RWPE2 (cell line): ENCODE data around the gene ADPRH.

ENCODE experiments used
- ATAC-seq: fragments of 200-7000 bp; cut with Tn5 transposase; 3 replicates; pipeline ENCODE4 v1.9.1; 2021; ENCODE audit warnings: low read depth
- DNase-seq: peaks from one replicate; pipeline ENCODE4 v3.0.0-alpha.2; 2020; ENCODE audit warnings: low spot score
- H3K27ac ChIP-seq: fragments of 450-650 bp; 2 replicates; pipeline ENCODE4 v1.5.1; 2017; ENCODE audit warnings: mild to moderate bottlenecking; ENCODE audit not compliant: poor library complexity, severe bottlenecking
- H3K27me3 ChIP-seq: fragments of 250-450 bp; sonication (Bioruptor Pico); 2 replicates; pipeline ENCODE4 v1.5.1; 2021; ENCODE audit warnings: mild to moderate bottlenecking, moderate library complexity; ENCODE audit not compliant: insufficient read depth, poor library complexity, severe bottlenecking
- H3K36me3 ChIP-seq: fragments of 250-450 bp; sonication (Bioruptor Pico); 2 replicates; pipeline ENCODE4 v1.5.1; 2020; ENCODE audit warnings: low read depth, mild to moderate bottlenecking, moderate library complexity
- H3K4me1 ChIP-seq: fragments of 250-450 bp; sonication (Bioruptor Pico); 2 replicates; pipeline ENCODE4 v1.5.1; 2021; ENCODE audit warnings: mild to moderate bottlenecking, moderate library complexity; ENCODE audit not compliant: insufficient read depth, poor library complexity, severe bottlenecking
- H3K4me3 ChIP-seq: fragments of 250-450 bp; sonication (Bioruptor Pico); 2 replicates; pipeline ENCODE4 v1.5.1; 2021; ENCODE audit warnings: mild to moderate bottlenecking, moderate library complexity; ENCODE audit not compliant: severe bottlenecking
- H3K9me3 ChIP-seq: fragments of 250-450 bp; sonication (Bioruptor Pico); 2 replicates; pipeline ENCODE4 v1.5.1; 2021; ENCODE audit warnings: mild to moderate bottlenecking, moderate library complexity; ENCODE audit not compliant: severe bottlenecking
- TF ChIP-seq, protein P1 (sequence below): fragments of 450-650 bp; IDR thresholded peaks from one replicate; pipeline ENCODE4 v1.5.1; 2017; ENCODE audit warnings: mild to moderate bottlenecking, moderate library complexity; ENCODE audit not compliant: poor library complexity, severe bottlenecking

The ADPRH gene

DNA sequence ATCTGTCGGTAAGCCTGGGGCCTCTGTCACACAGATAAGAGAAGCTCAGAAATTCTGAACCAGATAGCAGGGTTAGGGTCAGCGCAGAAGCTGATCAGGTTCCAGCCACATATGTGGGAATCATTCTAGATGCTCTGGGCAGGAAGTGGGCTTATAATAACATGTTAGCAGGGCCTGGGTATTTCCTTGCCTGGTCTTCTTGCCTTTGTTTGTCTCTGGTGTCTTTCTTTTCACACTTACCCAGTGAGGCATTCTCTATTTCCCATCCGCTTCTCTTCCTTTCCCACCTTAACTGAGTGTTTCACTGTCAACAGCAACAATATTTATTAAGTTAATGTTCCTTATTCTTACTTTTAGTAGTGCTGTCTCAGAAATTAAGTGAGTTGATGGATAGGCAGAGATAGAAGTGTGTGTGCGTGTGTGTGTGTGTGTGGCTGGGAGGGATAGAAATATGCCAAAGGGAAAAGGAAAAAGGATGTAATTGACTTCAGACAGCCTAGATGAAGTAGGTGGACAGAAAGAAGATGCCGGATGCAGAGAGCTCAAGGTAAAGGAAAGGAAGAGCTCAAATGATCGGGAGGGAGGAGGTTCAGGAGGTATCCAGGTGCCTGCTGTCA is 20.4 kb downstream of the ADPRH start:
- H3K9me3 ChIP-seq = no peaks in the 10 kb centered on the region
- DNase-seq (no peak), ATAC-seq (no peak)
- TF ChIP-seq, protein P1, sequence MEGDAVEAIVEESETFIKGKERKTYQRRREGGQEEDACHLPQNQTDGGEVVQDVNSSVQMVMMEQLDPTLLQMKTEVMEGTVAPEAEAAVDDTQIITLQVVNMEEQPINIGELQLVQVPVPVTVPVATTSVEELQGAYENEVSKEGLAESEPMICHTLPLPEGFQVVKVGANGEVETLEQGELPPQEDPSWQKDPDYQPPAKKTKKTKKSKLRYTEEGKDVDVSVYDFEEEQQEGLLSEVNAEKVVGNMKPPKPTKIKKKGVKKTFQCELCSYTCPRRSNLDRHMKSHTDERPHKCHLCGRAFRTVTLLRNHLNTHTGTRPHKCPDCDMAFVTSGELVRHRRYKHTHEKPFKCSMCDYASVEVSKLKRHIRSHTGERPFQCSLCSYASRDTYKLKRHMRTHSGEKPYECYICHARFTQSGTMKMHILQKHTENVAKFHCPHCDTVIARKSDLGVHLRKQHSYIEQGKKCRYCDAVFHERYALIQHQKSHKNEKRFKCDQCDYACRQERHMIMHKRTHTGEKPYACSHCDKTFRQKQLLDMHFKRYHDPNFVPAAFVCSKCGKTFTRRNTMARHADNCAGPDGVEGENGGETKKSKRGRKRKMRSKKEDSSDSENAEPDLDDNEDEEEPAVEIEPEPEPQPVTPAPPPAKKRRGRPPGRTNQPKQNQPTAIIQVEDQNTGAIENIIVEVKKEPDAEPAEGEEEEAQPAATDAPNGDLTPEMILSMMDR = no peak
- H3K27me3 ChIP-seq = no peaks in the 10 kb centered on the region
- no peak overlapping the region for H3K4me3 ChIP-seq
- H3K4me1 ChIP-seq = no peaks in the 10 kb centered on the region
- no peak overlapping the region for H3K27ac ChIP-seq
- H3K36me3 ChIP-seq = no peaks in the 10 kb centered on the region

GRCh38 chr3:119600732-119601131 is 21.4 kb downstream of the ADPRH start:
- no peak overlapping the region for H3K4me3 ChIP-seq
- H3K27me3 ChIP-seq = no peaks in the 10 kb centered on the region
- H3K9me3 ChIP-seq = no peaks in the 10 kb centered on the region
- no peaks in the 10 kb centered on the region for H3K36me3 ChIP-seq
- no peak overlapping the region for H3K27ac ChIP-seq
- no peaks in the 10 kb centered on the region for H3K4me1 ChIP-seq
- TF ChIP-seq, protein P1 = no peak
- DNase-seq = no peak
- ATAC-seq = no peak

- Histone ChIP-seq H3K36me3 (no peaks in the 10 kb centered on the region), H3K4me3 (no peak overlapping the region), H3K27me3 (no peaks in the 10 kb centered on the region), H3K27ac (no peak overlapping the region), H3K4me1 (no peaks in the 10 kb centered on the region), H3K9me3 (no peaks in the 10 kb centered on the region)
- TF ChIP-seq, protein P1 = no peak
- ATAC-seq (no peak), DNase-seq (no peak)
These were observed 21.9 kb downstream of the ADPRH start for GRCh38 chr3:119601154-119601553.

- no peaks in the 10 kb centered on the region for H3K9me3 ChIP-seq
- no peaks in the 10 kb centered on the region for H3K36me3 ChIP-seq
- no peaks in the 10 kb centered on the region for H3K27me3 ChIP-seq
- DNase-seq (no peak), ATAC-seq (no peak)
- no peak overlapping the region for H3K27ac ChIP-seq
- TF ChIP-seq, protein P1 = no peak
- H3K4me1 ChIP-seq = no peaks in the 10 kb centered on the region
- no peak overlapping the region for H3K4me3 ChIP-seq
These were observed 23.4 kb downstream of the ADPRH start for GRCh38 chr3:119602676-119603075.

DNA sequence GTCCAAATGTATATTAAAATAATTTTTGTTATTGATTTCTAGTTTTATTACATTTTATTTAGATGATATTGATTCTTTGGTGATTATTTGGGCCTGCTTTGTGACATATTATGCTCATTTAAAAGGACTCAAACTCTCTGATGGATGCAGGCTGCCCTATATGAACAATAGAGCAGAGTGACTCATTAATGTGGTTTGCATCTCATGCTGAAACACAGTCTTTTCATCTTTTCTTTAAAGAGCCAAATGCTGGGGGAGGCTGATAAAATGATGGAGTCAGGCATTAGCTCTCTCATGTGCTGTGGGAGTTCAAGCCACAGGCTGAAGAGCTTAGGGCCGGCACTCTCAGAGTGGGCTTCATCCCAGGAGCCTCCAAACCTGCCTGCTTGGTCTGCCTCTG is 25.6 kb downstream of the ADPRH start:
- Histone ChIP-seq H3K27me3 (no peaks in the 10 kb centered on the region), H3K9me3 (no peaks in the 10 kb centered on the region), H3K27ac (no peak overlapping the region), H3K4me1 (no peaks in the 10 kb centered on the region), H3K36me3 (no peaks in the 10 kb centered on the region), H3K4me3 (no peak overlapping the region)
- TF ChIP-seq, protein P1 = no peak
- no peak for DNase-seq
- peak; percentile 40; the same call in 1 of the 3 replicates for ATAC-seq
